Left ventricle myocardium inferior (tissue), 1 donor: ENCODE measurements around the gene RPUSD1. TPM values are rescaled to one million over a fixed set of nuclear protein-coding genes. Genes with fewer than 3 reads are reported as not detected.

Experiments
- microRNA-seq: library from miRNA; unstranded; fragments of <30 nt; microRNA quantifications from one replicate; pipeline ENCODE4 v1.2.0, GENCODE V29; 2020
- total RNA-seq: library from RNA; stranded (reverse); fragmentation: NEBNext Ultra II Directional; extraction: Animal tissue kit (Norgen Biotek cat#: 25700); gene quantifications from one replicate; pipeline ENCODE4 v1.2.1, GENCODE V29; 2021
- donor health status: DM: no; HTN: yes; CAD: no; lungs with severe emphysema.

The RPUSD1 gene
- total RNA-seq, 1 donor from 2014 or later, result 10.6 TPM

Small RNA genes lying within 50 kb of the gene (microRNA-seq; reads per million reads assigned to microRNA genes)
- gene MIR662, result not detected

Other genes with a start within 250 kb of the RPUSD1 start
- not detected for gene PRR35, start 228.0 kb downstream of the RPUSD1 start, total RNA-seq
- gene NHLRC4, start 221.4 kb downstream of the RPUSD1 start, total RNA-seq, result 0.11 TPM
- gene PIGQ, start 218.4 kb downstream of the RPUSD1 start, total RNA-seq, result 21.4 TPM
- 10.3 TPM for gene RAB40C, start 198.3 kb downstream of the RPUSD1 start, total RNA-seq
- gene WFIKKN1, start 157.4 kb downstream of the RPUSD1 start, total RNA-seq, result 0.14 TPM
- 49.2 TPM for gene METTL26, start 152.1 kb downstream of the RPUSD1 start, total RNA-seq
- 181 TPM for gene MCRIP2, start 146.6 kb downstream of the RPUSD1 start, total RNA-seq
- 9.2 TPM for gene WDR90, start 139.0 kb downstream of the RPUSD1 start, total RNA-seq
- gene RHOT2, start 120.2 kb downstream of the RPUSD1 start, total RNA-seq, result 90.3 TPM
- 2.3 TPM for gene RHBDL1, start 112.7 kb downstream of the RPUSD1 start, total RNA-seq
- 113 TPM for gene STUB1, start 108.0 kb downstream of the RPUSD1 start, total RNA-seq
- gene JMJD8, start 104.0 kb downstream of the RPUSD1 start, total RNA-seq, result 43.1 TPM
- 9.5 TPM for gene WDR24, start 98.0 kb downstream of the RPUSD1 start, total RNA-seq
- 0.08 TPM for gene FBXL16, start 82.6 kb downstream of the RPUSD1 start, total RNA-seq
- 62.5 TPM for gene METRN, start 73.3 kb downstream of the RPUSD1 start, total RNA-seq
- gene ANTKMT, start 67.2 kb downstream of the RPUSD1 start, total RNA-seq, result 30.7 TPM
- gene CCDC78, start 61.9 kb downstream of the RPUSD1 start, total RNA-seq, result 0.49 TPM
- gene HAGHL, start 61.3 kb downstream of the RPUSD1 start, total RNA-seq, result 12.0 TPM
- 30.3 TPM for gene CIAO3, start 47.4 kb downstream of the RPUSD1 start, total RNA-seq
- gene MSLN, start 27.6 kb downstream of the RPUSD1 start, total RNA-seq, result 0.91 TPM
- 3.1 TPM for gene CHTF18, start 239 bp upstream of the RPUSD1 start, total RNA-seq
- not detected for gene GNG13, start 12.4 kb upstream of the RPUSD1 start, total RNA-seq
- gene LMF1, start 182.6 kb upstream of the RPUSD1 start, total RNA-seq, result 6.6 TPM
- gene SOX8, start 193.4 kb upstream of the RPUSD1 start, total RNA-seq, result 0.96 TPM